K562 (cell line): Measurements from ENCODE around the gene UBXN1. TPM values are rescaled to one million over a fixed set of nuclear protein-coding genes. Genes with fewer than 3 reads are reported as not detected.

Source experiments
- ARNT ChIP-seq, 2 experiments: fragments of 450-650 bp; IDR thresholded peaks; 2 replicates each; pipeline ENCODE4 v1.6.1; 2016; ENCODE audit warnings: mild to moderate bottlenecking in 1 of 2
- CEBPB ChIP-seq: fragments of 450-650 bp; IDR thresholded peaks from 2 replicates; pipeline ENCODE4 v1.6.1; 2016; ENCODE audit warnings: missing genetic modification characterization, missing compliant biosample characterization
- CGGBP1 ChIP-seq: fragments of 250-450 bp; sonication (Bioruptor Pico); IDR thresholded peaks from 2 replicates; pipeline ENCODE4 v1.9.0; 2021; ENCODE audit warnings: mild to moderate bottlenecking
- EGR1 ChIP-seq: fragments of 450-650 bp; conservative IDR thresholded peaks from 2 replicates; pipeline ENCODE4 v1.6.1; 2017; ENCODE audit warnings: mild to moderate bottlenecking
- HDAC1 ChIP-seq, 2 experiments: fragments of 450-650 bp; IDR thresholded peaks; 2 replicates each; pipeline ENCODE4 v1.6.1; 2016 to 2017; ENCODE audit warnings: inconsistent platforms in 1 of 2, mild to moderate bottlenecking in 1 of 2, moderate library complexity in 1 of 2
- ID3 ChIP-seq, 2 experiments: fragments of 250-450 bp in 1 of 2; fragments of 450-650 bp in 1 of 2; sonication (Bioruptor Pico) in 1 of 2; IDR thresholded peaks; 2 replicates each; pipeline versions ENCODE4 v1.6.1 to v1.8.0; 2016 to 2021; ENCODE audit warnings: mild to moderate bottlenecking in 2 of 2, moderate library complexity in 2 of 2, missing compliant biosample characterization in 1 of 2, missing genetic modification characterization in 1 of 2
- IFI16 ChIP-seq: fragments of 250-450 bp; sonication (Bioruptor Pico); IDR thresholded peaks from 2 replicates; pipeline ENCODE4 v2.1.2; 2022; ENCODE audit warnings: mild to moderate bottlenecking, inconsistent platforms
- RHOXF2B ChIP-seq: fragments of 250-450 bp; sonication (Bioruptor Pico); conservative IDR thresholded peaks from 2 replicates; pipeline ENCODE4 v1.5.1; 2021
- THAP7 ChIP-seq: fragments of 250-450 bp; sonication (Bioruptor Pico); IDR thresholded peaks from 2 replicates; pipeline ENCODE4 v1.5.0; 2021
- ZBTB11 ChIP-seq, 3 experiments: fragments of 200-800 bp in 1 of 3; fragments of 250-450 bp in 1 of 3; fragments of 450-650 bp in 1 of 3; sonication (Bioruptor Pico) in 1 of 3; sonication (Bioruptor generic) in 1 of 3; formaldehyde crosslinking in 1 of 3; IDR thresholded peaks; 2 replicates each; pipeline versions ENCODE4 v1.6.1 to v1.8.0; 2016 to 2022; ENCODE audit warnings: mild to moderate bottlenecking in 2 of 3, missing genetic modification characterization in 2 of 3, missing compliant biosample characterization in 1 of 3, moderate library complexity in 1 of 3
- ZBTB40 ChIP-seq, 2 experiments: fragments of 450-650 bp in 1 of 2; sonication (generic) in 1 of 2; formaldehyde crosslinking in 1 of 2; IDR thresholded peaks; 2 replicates each; pipeline versions ENCODE4 v1.7.1 to v1.9.0; 2016 to 2022; ENCODE audit warnings: inconsistent platforms in 1 of 2, mild to moderate bottlenecking in 1 of 2, missing genetic modification reagents in 1 of 2
- polyA plus RNA-seq, 8 experiments: library from polyadenylated mRNA; depleted of rRNA in 4 of 8; stranded (reverse) in 5 of 8; unstranded in 3 of 8; fragments of >200 nt; fragmentation: Nextera tagmentation in 2 of 8; fragmentation: Illumina TruSeq in 1 of 8; extraction: Ambion mirVana in 2 of 8; extraction: Trizol in 1 of 8; gene quantifications; 2 replicates each; pipeline versions ENCODE4 v1.2.1 to v1.2.3, GENCODE V29; 2011 to 2014; ENCODE audit warnings: inconsistent platforms in 1 of 8, missing spikeins in 1 of 8
- total RNA-seq, 7 experiments: library from RNA; depleted of rRNA in 6 of 7; stranded (reverse); fragments of >200 nt in 6 of 7; fragmentation: Illumina TruSeq in 2 of 7; extraction: Trizol in 2 of 7; gene quantifications; 2 replicates each; pipeline versions ENCODE4 v1.2.1 to v1.2.3, GENCODE V29; 2011 to 2021; ENCODE audit warnings: low replicate concordance in 1 of 7

UBXN1 gene
- total and polyA plus RNA-seq, 9 of the 15 experiments (the other 6 are each of a cell fraction or from before 2014, with no cell fraction given): 4.8 to 263 (median 99.7) TPM

DNA sequence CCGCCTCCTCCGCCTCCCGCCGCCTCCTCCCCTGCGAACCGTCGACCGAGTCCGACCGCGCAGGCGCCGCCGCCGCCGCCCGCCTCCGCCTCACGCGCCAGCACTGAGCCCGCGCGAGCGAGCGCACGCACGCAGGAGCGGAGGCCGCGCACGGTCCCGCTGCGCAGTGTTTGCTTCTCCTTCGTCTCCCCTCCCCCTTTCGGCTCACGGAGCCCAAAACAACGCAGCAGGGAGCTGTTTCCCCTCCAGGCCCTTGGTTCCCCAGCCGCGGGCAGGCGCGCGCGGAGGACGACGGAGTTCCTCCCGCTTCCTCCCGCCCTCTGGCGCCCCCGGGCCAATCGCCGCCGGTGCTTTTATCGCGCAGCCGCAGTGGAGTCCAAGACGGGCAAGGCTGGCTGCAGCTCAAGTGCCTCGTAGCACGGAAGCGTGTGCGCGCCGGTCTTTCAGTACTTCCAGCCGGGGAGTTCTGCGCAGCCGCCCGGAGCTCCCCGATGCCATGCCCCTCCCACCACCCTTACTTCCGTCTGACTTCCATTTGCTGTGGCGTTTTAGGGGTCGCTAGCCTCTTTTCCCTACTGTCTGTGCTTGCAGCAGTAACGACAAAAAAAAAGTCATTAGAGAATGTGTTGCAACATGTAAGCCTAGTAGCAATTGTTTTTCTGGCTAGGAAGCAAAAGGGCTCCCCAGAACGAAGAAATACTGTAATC, 48.4 kb upstream of the UBXN1 start, which contains the start of gene HNRNPUL2 (continued):
- TF ChIP-seq ZBTB40 (IDR thresholded peaks at IDR 0.05) (peak; percentile 26), ZBTB40 (CRISPR knock-in tag; IDR thresholded peaks at IDR 0.05) (no peak), RHOXF2B (CRISPR knock-in tag) (0 out of 2 replicates have a peak, but pooled peaks have one; percentile 10), CGGBP1 (CRISPR knock-in tag) (0 out of 2 replicates have a peak, but pooled peaks have one; percentile 54), ARNT (IDR thresholded peaks at IDR 0.05) (peak in 1 of 2 experiments; percentile 81; a peak in 1 of 4 replicates), ZBTB11 (CRISPR knock-in tag; IDR thresholded peaks at IDR 0.05) (peak in 1 of 3 experiments; percentile 85; a peak in 2 of 6 replicates), ID3 (CRISPR knock-in tag; IDR thresholded peaks at IDR 0.05) (no peak), ID3 (tag; IDR thresholded peaks at IDR 0.05) (peak; percentile 71), EGR1 (peak; percentile 55; the same call in 1 of the 2 replicates), THAP7 (peak; percentile 85; the same call in 1 of the 2 replicates), HDAC1 (IDR thresholded peaks at IDR 0.05) (peak in 1 of 2 experiments; percentile 80; a peak in 2 of 4 replicates), CEBPB (tag) (no peak), IFI16 (no peak)
